Spinal cord (tissue), 10 donors: ENCODE measurements around the gene TOP3A. TPM values are rescaled to one million over a fixed set of nuclear protein-coding genes. Genes with fewer than 3 reads are reported as not detected.
"Not testable (repeated sequence)": the region's sequence is repeated elsewhere in the genome, so short reads cannot be mapped to it uniquely, and the experiment has no call there.

Experiments used
- DNase-seq, 6 donors: peaks; one replicate each; pipeline versions ENCODE4 v3.0.0 to v3.0.0-alpha.2; 2013 to 2015; ENCODE audit warnings: low spot score in 6 of 6, low read depth in 4 of 6
- H3K27ac ChIP-seq: one replicate; pipeline ENCODE4 v1.5.1; 2013; ENCODE audit warnings: low read depth, low read length, control low read depth
- H3K27me3 ChIP-seq: one replicate; pipeline ENCODE4 v1.6.1; 2013; ENCODE audit warnings: low read length; ENCODE audit not compliant: control insufficient read depth, insufficient read depth
- H3K36me3 ChIP-seq: one replicate; pipeline ENCODE4 v1.6.1; 2013; ENCODE audit warnings: low read length; ENCODE audit not compliant: control insufficient read depth, insufficient read depth
- H3K4me1 ChIP-seq: one replicate; pipeline ENCODE4 v1.6.1; 2013; ENCODE audit warnings: low read length; ENCODE audit not compliant: control insufficient read depth, insufficient read depth
- H3K4me3 ChIP-seq: one replicate; pipeline ENCODE4 v1.5.1; 2013; ENCODE audit warnings: low read depth, low read length, control low read depth
- H3K9me3 ChIP-seq: one replicate; pipeline ENCODE4 v1.6.1; 2013; ENCODE audit warnings: low read length; ENCODE audit not compliant: control insufficient read depth, insufficient read depth
- WGBS: methylation state at CpG from one replicate; pipeline ENCODE4 v1.1.5; 2013; ENCODE audit warnings: missing lambda C conversion rate; ENCODE audit not compliant: insufficient coverage; 5-methylcytosine and 5-hydroxymethylcytosine counted together
- polyA plus RNA-seq, 2 donors: library from polyadenylated mRNA; unstranded; fragments of 120-200 nt; gene quantifications; one replicate each; pipeline ENCODE4 v1.2.1, GENCODE V29; 2013; ENCODE audit not compliant: insufficient read length in 2 of 2
- total RNA-seq, 2 donors: library from RNA; depleted of rRNA in 1 of 2; stranded (reverse); fragments of 120-200 nt in 1 of 2; fragments of >200 nt in 1 of 2; gene quantifications; one replicate each; pipeline versions ENCODE4 v1.2.3 to v1.2.4, GENCODE V29; 2013 to 2014
- donor health status: healthy.

The TOP3A gene
- total and polyA plus RNA-seq, 4 donors = 28.1 to 70.6 (median 39.9) TPM

DNA sequence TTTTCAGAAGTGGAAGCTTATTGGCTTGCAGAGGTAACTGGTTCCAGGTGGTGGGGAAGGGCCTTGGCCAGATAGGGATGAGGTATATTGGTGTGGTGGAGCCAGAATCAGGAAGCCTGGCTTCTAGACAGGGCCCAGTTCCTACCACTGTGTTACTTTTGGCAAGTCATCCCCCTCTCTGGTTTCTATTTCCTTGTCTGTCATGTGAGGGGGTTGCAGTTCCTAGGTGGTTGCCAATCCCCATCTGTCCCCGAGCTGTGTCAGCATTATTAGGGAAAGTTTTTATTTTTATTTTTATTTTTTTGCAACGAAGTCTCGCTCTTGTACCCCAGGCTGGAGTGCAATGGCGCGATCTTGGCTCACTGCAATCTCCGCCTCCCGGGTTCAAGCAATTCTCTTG, 3.3 kb upstream of the TOP3A start:
- WGBS = 96% methylated on average over 6 of the region's 7 CpGs
- H3K4me1 ChIP-seq = peaks cover 68% of the 10 kb centered on the region
- H3K9me3 ChIP-seq = no peaks in the 10 kb centered on the region
- peaks cover 45% of the 10 kb centered on the region for H3K36me3 ChIP-seq
- H3K27ac ChIP-seq = no peak overlapping the region
- no peaks in the 10 kb centered on the region for H3K27me3 ChIP-seq
- H3K4me3 ChIP-seq = no peak overlapping the region
- DNase-seq = no peak

DNA sequence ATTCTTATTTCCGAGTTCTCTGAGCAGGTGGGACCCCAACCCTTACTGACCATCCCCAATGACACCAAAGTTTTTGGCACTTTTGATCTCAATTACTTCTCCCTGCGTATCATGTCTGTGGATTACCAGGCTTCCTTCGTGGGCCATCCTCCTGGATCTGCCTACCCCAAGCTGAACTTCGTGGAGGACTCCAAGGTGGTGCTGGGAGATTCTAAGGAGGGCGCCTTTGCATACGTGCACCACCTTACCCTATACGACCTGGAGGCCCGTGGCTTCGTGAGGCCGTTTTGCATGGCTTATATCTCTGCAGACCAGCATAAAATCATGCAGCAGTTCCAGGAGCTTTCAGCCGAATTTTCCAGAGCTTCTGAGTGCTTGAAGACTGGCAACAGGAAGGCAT, 1.2 kb upstream of the TOP3A start:
- peak overlapping the region; percentile 96 for H3K4me3 ChIP-seq
- H3K9me3 ChIP-seq = no peaks in the 10 kb centered on the region
- H3K36me3 ChIP-seq = peaks cover 42% of the 10 kb centered on the region
- no peaks in the 10 kb centered on the region for H3K27me3 ChIP-seq
- H3K4me1 ChIP-seq = peaks cover 75% of the 10 kb centered on the region
- 76% methylated on average over 11 of the region's 11 CpGs for WGBS
- no peak for DNase-seq
- H3K27ac ChIP-seq = no peak overlapping the region

DNA sequence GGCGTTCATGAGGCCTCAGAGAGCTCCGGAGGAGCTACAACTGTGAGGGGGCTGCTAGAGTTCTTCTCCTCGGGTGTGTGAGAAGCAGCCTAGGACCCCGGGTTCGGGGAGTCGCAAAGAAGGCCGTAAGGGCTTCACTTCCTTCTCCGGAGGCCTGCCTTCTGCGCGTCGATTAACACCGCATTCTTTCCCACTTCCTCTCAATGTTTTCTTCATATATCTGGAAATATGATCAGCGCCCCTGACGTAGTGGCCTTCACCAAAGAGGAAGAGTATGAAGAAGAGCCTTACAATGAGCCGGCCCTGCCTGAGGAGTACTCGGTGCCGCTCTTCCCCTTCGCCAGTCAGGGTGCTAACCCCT, 748 bp upstream of the TOP3A start:
- peak overlapping the region; percentile 96 for H3K4me3 ChIP-seq
- 14% methylated on average over 16 of the region's 18 CpGs for WGBS
- DNase-seq = no peak

DNA sequence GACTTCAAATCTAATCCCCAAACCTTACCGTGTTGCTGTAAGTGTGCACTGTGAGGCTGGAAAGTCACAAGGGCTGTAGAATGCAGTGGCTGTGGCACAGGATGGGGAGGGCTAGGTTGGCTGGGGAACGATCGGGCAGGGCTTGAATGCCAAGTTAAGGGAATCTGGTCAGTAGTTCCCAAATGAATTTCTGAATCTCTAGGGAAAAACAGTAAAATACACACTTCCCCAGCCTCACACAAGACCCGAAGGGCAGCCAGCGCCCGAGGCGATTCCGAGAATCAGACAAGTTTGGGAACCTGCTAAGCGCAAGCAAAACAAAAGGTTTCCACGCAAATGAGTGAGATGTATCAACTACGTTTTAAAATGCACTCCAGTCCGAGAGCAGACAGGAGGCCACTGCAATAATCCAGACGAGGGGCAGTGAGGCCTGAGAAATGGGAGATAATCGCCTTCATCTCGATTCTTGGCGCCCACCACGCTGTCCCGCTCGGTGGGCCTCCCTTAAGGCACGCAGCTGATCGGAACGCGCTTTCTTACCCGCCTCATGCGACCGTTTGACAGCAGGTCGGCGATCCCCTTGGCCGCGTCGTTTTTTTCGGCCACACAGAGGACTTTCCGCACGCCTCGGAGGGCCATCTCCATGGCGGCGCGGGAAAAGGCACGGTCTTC, 599 bp downstream of the TOP3A start:
- Histone ChIP-seq H3K4me3 (peak overlapping the region; percentile 96), H3K27ac (peak overlapping the region; percentile 85), H3K9me3 (no peaks in the 10 kb centered on the region), H3K36me3 (peaks cover 41% of the 10 kb centered on the region), H3K27me3 (no peaks in the 10 kb centered on the region), H3K4me1 (peaks cover 59% of the 10 kb centered on the region)
- peak in 2 of 6 donors; percentile 0 to 2 for DNase-seq
- WGBS = 0% methylated on average over 36 of the region's 39 CpGs

More for the DNA sequence above, 748 bp upstream of the TOP3A start:
- no peaks in the 10 kb centered on the region for H3K27me3 ChIP-seq
- peaks cover 72% of the 10 kb centered on the region for H3K4me1 ChIP-seq
- H3K27ac ChIP-seq = peak overlapping the region; percentile 85
- no peaks in the 10 kb centered on the region for H3K9me3 ChIP-seq
- peaks cover 40% of the 10 kb centered on the region for H3K36me3 ChIP-seq

DNA sequence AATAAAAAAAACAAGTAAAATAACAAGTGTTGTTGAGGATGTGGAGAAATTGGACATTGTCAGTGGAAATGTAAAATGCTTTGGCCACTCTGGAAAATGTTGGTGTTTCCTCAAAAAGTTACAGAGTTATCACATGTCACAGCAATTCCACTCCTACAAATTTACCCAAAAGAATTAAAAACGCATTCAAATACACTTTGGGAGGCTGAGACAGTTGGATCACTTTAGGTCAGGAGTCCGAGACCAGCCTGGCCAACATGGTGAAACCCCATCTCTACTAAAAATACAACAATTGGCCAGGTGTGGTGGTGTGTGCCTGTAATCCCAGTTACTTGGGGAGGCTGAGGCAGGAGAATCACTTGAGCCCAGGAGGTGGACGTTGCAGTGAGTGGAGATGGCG, 5.6 kb downstream of the TOP3A start:
- DNase-seq = no peak
- no peak overlapping the region for H3K27ac ChIP-seq
- peaks cover 19% of the 10 kb centered on the region for H3K4me1 ChIP-seq
- H3K4me3 ChIP-seq = no peak overlapping the region
- H3K27me3 ChIP-seq = no peaks in the 10 kb centered on the region
- no CpG with 5 or more reads among the region's 4 CpGs for WGBS
- H3K9me3 ChIP-seq = no peaks in the 10 kb centered on the region
- peaks cover 52% of the 10 kb centered on the region for H3K36me3 ChIP-seq

DNA sequence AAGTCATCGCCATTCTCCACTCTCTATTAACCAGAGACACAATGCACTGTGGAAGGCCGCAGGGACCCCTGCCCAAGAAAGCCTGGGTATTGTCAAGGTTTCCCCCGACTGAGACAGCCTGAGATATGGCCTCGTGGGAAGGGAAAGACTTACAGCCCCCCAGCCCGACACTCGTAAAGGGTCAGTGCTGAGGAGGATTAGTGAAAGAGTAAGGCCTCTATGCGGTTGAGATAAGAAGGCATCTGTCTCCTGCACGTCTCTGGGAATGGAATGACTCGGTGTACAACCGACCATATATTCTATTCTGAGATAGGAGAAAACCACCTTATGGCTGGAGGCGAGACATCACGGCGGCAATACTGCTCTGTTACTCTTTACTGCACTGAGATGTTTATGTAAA, 11.6 kb downstream of the TOP3A start:
- not testable (repeated sequence) for H3K27ac ChIP-seq, H3K4me3 ChIP-seq, H3K9me3 ChIP-seq, DNase-seq, H3K4me1 ChIP-seq, H3K27me3 ChIP-seq
- H3K36me3 ChIP-seq = peaks cover 71% of the 10 kb centered on the region
- WGBS = 87% methylated on average over 5 of the region's 13 CpGs

DNA sequence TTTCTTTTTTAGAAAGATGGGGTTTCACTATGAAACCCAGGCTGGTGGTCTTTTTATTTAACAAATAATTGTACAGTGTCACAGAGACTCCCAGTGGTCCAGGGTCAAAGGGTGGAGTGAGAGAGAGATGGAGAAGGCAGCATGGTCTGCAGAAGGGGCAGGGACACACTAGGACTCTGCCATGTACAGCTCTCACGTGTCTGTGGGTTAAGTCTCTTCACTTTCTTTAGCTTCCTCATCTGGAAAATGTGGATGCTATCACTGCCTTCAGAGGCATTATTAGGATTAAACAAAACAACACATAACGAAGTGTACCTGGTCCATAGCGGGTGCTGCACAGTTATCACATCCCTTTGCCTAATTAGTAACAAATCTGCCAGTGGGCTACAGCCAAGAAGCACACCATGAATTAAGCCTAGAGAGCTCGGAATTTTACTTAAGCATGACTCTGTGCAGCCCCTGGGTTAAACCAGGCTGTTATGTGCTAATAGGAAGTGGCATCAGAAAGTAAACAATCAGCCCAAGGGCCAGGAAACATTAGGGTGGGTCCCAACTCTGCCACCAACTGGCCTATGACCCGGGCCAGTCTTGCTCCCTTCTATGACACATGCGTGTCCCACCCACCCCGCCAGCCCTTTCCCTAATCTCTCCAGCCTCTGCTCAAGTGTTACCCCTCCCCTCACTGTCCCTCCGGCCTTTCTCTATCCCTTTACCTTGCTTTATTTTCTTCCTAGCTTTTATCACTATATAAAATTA, 13.9 kb downstream of the TOP3A start:
- Histone ChIP-seq H3K4me3 (no peak overlapping the region), H3K27ac (no peak overlapping the region), H3K4me1 (no peaks in the 10 kb centered on the region), H3K9me3 (no peaks in the 10 kb centered on the region), H3K27me3 (no peaks in the 10 kb centered on the region), H3K36me3 (peaks cover 65% of the 10 kb centered on the region)
- DNase-seq = no peak
- 93% methylated on average over 6 of the region's 8 CpGs for WGBS

DNA sequence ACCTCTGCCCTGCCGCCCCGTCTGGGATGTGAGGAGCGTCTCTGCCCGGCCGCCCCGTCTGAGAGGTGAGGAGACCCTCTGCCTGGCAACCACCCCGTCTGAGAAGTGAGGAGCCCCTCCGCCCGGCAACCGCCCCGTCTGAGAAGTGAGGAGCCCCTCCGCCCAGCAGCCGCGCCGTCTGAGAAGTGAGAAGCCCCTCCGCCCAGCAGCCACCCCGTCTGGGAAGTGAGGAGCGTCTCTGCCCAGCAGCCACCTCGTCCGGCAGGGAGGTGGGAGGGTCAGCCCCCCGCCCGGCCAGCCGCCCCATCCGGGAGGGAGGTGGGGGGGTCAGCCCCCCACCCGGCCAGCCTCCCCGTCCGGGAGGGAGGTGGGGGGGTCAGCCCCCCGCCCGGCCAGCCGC, 16.7 kb downstream of the TOP3A start:
- H3K27me3 ChIP-seq, H3K4me3 ChIP-seq, DNase-seq, H3K9me3 ChIP-seq, H3K27ac ChIP-seq, H3K4me1 ChIP-seq: not testable (repeated sequence)
- 97% methylated on average over 14 of the region's 30 CpGs for WGBS
- peaks cover 68% of the 10 kb centered on the region for H3K36me3 ChIP-seq

DNA sequence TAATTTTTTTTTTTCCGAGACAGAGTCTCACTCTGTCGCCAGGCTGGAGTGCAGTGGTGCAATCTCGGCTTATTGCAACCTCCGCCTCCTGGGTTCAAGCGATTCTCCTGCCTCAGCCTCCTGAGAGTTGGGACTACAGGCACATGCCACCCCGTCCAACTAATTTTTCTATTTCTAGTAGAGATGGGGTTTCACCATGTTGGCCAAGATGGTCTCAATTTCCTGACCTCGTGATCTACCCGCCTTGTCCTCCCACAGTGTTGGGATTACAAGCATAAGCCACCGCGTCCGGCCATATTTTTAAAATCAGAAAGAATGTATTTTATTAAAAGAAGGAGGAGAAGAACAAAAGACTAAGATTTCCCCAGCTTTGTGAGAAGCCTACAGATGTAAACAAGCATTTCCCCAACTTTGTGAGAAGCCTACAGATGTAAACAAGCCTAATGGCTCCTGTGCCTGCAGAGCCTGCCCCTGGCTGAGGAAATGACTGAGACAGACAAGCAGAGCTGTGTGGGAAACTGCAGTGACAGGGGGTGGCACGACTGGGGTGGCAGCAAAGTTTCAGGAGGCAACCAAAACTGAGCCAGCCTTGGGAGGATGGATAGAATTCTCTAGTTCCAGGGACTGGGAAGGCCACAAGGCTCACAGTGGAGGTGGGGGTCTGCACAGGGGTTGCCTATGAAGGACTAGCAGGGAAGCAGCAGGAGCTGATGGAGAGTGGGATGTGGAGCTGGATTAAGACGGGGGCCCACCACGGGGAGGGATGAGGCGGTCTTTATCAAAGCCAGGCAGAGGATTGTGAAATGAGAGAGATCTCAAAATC, 22.9 kb downstream of the TOP3A start:
- no peak overlapping the region for H3K4me3 ChIP-seq
- no peak overlapping the region for H3K27ac ChIP-seq
- no peaks in the 10 kb centered on the region for H3K27me3 ChIP-seq
- no peaks in the 10 kb centered on the region for H3K9me3 ChIP-seq
- peaks cover 86% of the 10 kb centered on the region for H3K36me3 ChIP-seq
- 97% methylated on average over 4 of the region's 15 CpGs for WGBS
- DNase-seq = no peak
- no peaks in the 10 kb centered on the region for H3K4me1 ChIP-seq
